NCI-H2196 (cell line): ENCODE data around the gene PXDN.
"Not testable (repeated sequence)": the region's sequence is repeated elsewhere in the genome, so short reads cannot be mapped to it uniquely, and the experiment has no call there.

Experiments used
- DNase-seq: peaks from one replicate; lab custom pipeline; 2025; ENCODE audit not compliant: unreplicated experiment; lab: John Stamatoyannopoulos, UW

The PXDN gene, protein sequence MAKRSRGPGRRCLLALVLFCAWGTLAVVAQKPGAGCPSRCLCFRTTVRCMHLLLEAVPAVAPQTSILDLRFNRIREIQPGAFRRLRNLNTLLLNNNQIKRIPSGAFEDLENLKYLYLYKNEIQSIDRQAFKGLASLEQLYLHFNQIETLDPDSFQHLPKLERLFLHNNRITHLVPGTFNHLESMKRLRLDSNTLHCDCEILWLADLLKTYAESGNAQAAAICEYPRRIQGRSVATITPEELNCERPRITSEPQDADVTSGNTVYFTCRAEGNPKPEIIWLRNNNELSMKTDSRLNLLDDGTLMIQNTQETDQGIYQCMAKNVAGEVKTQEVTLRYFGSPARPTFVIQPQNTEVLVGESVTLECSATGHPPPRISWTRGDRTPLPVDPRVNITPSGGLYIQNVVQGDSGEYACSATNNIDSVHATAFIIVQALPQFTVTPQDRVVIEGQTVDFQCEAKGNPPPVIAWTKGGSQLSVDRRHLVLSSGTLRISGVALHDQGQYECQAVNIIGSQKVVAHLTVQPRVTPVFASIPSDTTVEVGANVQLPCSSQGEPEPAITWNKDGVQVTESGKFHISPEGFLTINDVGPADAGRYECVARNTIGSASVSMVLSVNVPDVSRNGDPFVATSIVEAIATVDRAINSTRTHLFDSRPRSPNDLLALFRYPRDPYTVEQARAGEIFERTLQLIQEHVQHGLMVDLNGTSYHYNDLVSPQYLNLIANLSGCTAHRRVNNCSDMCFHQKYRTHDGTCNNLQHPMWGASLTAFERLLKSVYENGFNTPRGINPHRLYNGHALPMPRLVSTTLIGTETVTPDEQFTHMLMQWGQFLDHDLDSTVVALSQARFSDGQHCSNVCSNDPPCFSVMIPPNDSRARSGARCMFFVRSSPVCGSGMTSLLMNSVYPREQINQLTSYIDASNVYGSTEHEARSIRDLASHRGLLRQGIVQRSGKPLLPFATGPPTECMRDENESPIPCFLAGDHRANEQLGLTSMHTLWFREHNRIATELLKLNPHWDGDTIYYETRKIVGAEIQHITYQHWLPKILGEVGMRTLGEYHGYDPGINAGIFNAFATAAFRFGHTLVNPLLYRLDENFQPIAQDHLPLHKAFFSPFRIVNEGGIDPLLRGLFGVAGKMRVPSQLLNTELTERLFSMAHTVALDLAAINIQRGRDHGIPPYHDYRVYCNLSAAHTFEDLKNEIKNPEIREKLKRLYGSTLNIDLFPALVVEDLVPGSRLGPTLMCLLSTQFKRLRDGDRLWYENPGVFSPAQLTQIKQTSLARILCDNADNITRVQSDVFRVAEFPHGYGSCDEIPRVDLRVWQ (N-terminal part only)

DNA sequence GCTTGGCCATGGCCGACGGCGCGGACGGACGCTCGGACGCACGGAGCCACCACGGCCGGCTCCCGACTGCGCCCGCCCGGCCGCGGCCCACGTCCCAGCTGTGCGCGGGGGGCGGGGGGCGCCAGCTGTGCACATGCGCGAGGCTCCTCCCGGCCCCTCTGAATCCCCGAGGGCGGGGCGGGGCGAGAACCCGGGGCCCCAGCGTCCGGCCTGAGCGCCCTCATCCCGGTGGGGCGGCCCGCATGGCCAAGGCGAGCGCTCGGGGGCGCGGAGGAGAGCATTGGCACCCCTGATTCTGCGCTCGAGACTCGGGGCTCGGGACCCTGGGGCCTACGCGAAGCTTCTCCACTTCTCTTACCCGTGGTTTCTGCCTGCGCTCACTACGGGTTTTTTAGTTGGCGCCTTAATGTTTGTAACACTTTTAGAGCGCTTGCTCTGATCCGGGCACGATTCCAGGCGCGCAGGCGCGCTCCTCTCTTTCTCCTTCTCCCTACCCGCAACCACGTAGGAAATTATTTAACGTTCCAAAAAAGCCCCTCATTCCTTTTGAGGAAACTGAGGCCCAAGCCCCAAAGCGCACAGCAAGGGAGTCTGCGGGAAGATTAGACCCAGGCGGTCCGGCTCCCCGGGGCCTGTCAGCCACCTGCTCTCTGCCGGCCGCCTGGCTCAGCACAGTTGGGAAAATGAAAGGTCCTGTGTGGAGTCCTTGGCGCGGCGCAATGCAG is at the start of gene PXDN:
Gene PXDN, minus strand, starts transcription at position 70 of the 725 bp plus-strand sequence. Its CDS starts 60 bp downstream, at position 10.
- DNase-seq: no peak

DNA sequence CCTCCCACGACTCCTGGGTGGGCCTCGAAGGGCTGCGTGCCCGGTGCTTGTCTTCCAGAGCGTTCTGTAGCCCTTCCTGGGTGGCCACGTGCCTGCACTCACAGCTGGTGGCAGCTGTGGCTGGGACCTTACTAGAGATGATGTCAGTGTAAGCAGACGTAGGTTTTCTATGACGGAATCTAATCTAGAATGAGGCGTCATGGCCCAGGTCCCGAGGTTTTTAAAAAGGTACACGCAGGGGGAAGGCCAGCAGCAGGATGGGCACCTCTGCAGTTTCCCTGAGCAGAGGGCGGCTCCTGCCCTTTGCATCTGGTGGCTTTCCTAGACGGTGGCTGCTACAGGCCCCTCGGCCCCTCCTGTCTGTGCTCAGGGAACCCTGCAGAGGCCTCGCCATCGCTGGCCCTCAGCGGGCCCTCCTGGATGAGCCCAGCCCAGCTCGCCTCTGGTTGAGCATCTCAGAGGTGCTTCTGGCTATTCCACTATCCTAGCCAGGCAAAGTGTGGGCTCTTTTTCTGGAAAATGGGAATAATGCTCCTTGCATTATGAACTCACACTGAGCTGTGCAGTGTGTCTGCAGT is 49.6 kb upstream of the PXDN start:
- DNase-seq: no peak

DNA sequence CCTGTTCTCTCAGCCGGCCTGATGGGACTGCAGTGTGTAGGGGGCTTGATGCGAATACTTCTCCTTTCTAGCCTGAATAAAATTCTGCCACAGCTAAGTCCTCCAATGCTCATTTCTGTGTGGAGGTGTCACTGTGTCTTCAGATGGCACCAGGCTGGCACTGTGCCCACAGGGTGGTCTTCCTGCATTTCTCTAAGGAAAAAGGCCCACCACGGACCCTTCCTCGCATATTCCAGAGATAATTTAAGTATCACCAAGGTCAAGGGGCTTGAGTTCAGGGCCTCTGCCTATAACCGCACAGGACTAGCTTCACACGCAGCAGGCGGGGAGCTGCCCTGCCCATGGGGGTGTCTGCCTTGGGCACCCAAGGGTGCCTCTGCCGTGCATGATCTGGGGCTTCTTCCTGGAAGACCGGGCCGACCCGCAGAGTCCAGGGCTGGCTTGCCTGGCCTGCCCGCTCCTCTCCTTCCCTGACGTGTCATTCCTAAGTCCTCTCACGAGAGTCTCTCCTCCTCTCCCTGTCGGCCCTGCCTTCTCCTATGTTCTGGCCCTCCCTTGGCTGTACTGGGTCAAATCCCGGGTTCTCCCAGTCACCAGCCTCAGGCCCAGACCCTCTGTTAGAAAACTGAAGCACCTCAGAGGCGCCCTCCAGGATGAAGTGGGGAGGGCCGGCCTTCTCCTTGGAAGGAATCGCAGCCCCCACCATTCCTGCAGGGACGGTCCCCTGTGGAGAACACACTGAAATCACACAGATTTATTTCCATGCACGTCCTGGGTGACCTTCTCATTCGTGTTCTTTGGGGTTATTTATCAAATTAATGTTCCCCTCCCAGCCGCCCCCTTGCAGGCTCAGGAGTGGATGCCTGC is 48.9 kb upstream of the PXDN start:
- DNase-seq: no peak

DNA sequence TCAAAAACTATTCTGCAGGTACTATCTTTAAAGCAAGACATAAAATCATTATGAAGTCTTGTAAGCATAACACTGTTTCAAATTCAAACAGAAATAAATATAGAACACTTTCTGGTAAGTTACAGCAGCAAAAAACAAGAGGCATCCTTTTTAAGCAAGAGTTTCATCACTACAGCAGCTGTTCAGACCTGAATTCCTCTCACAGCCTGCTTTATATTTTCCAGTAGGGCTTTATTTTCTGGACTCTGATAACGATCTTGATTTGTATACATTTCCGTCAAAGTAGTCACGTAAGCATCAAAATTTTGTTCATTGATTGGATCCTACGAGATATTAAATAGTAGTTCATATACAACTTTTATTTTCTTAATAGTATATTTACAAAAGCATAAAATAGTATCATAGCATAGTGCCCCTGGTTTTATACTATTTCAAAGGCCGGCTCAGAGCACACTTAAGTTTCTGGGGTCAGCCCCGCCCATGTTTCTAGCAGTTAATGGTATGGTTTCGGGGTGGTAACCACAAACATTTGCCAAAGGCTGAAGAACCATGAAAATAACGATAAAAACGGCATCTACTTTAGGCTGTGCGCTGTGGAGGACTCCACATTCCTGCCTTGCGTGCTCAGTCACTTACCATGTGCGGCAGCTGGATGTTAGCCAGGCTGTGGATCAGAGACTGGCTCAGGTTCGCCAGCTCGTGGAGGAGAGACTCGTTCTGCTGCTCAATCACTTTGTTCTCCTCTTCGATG is 47.5 kb upstream of the PXDN start:
- DNase-seq: peak; percentile 4

DNA sequence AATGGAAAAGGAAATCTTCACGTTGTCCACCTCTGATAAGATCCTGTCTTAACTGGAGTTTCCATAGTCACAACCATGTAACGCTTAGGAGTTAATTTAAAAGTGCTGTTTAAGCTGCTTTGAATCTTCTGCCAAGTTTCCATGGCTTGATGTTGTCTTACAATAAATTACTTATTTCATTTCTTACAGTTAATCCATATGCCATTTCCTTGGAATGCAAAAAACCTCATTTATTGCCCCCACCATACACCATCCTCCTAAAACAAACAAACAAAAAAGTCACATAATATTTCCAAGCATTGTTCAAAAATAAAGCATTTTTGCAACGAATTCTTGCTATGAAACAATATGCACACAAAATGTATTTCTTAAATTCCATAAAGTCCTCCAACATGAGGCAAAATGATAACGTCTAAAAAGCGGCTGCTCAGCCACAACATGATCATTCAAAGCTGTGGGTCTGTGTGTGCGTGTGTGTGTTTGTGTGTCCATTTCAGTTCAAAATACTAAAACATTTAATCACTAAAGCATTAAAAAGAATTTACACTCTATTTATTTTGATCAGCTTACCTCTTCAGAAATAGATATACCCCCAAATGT is 46.8 kb upstream of the PXDN start:
- DNase-seq: no peak

DNA sequence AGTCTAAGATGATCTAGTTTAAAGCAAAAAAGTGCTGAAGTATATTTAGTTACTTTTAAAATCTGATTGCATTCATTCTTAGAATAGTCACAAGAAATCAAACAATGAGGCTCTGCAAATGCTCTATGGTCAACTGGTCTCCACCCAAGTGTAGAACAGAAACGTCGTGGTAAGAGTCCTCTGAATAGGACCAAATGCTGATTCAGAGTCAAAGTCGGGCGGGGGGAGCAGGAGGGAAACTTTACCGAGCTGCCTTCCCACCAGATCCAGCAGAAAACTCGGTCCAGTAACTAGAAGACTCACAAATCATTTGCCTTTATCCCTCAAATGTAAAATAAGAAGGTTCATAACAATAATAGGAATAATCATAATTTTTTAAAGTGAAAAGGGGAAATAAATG is 46.2 kb upstream of the PXDN start:
- DNase-seq: no peak

DNA sequence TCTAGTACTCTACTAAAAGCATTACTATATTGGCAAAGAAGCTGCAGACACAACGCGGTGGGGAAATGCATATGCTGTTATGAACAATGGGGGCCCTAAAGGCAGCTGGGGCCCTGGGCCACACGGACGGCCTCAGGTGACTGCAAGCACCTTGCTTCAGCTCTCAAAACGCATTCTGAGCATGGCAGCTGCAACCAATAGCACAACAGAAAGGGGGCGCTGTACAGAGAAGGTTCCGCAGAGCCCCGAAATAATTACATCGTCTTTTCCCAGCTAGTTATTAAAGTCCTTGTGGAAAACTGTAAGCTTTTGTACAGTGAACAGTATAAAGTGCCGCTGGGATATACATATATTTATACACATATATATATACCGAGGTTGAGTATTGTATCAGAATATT is 45.3 kb upstream of the PXDN start:
- DNase-seq: no peak

DNA sequence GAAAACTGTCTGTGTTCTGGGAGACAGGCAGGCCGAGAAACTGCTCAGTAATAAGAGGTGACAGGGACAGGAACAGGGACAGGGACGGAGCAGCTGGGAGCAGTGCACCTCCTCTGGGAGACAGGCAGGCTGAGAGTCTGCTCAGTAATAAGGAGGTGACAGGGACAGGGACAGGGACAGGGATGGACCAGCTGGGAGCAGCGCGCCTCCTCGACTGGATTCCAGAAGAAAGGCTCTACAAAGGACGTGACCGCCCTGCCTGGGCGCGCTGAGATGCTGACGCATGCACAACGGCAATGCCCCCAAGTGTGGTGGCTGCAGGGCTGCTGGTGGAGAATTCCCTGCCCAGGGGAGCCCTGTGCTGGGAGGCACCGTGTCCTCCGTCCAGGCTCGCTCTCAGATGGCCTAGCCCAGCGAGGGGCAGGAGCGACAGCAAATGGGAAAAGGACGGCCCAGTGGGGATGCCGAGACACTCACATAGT is 44.2 kb upstream of the PXDN start:
- no peak for DNase-seq

DNA sequence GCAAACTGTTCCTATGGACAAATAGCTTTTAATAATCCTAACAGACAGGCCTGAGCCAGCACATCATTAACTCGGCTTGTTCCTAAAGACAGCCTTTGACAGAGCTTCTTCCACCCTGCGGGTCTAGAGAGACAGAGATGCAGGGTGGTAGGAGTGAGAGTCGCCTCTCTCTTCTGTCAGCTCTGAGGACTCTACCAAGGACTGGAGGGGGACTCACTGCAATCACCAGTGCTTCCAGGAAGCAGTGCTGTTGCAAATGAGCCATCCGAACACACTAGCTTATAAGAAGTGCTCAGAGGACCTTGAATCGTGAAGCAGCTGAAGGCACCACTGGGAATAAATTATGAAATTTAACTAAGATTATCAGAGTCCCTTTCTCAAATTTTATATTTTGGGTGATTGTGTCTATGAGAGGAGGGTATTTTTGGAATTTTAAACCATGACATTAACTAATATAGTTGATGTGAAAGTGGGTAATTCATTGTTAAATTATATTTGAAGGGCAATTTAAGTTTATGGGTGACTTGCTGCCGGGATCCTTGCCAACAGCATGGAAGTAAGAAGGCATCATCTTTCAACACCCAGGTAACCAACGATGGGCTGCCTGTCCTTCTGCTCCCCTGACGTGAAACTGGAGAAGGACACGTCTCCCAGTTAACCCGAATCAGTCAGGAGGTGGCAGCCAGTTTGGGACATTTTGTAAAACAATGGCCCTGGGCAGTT is 43.6 kb upstream of the PXDN start:
- peak; percentile 16 for DNase-seq

DNA sequence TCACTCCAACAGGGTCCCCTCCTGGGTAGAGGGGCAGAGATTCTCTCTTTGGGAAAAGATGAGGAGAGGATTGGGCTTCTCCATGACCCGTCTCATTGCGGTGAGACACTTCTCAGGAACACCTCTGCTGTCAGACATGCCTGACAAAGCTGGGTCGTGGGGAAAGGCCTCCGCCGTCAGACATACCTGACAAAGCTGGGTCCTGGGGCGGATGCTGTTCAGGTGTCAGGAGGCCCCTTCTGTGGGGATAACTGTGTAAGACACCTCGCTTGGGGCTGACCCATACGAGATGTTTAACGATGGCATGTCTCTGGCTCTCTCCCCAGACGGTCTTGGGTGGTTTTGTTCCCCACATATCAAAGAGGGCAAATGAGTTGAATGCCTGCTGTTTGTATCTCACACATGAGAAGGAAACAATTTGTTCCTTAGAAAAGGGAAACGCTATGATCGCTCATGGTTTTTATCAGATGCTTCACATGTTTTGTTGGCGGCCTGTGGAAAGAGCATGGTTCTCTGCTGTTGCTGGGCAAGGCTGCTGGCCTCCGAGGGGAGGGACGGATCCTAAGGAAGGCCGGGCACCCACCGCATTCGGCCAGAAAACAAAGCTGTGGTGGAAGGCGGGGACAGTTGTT is 40.8 kb upstream of the PXDN start:
- DNase-seq: no peak

DNA sequence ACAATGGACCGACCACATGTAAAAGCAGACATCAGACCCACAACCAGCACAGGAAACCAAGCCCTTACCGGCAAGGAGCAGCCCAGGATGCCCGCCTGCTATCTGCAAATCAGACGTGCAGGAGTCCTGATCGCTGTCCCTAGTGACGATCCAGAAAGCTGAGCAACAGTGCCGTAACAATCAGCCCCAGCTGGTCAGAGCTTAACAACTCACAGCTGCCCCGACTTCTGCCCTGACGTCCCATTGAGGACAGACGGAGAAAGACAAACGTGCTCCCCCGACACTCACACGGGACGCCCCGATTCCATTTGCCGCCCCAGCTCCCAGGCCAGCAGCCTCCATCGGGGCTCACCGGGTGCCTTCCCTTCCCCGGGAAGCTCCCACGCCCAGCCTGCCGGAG is 39.8 kb upstream of the PXDN start:
- DNase-seq: no peak

DNA sequence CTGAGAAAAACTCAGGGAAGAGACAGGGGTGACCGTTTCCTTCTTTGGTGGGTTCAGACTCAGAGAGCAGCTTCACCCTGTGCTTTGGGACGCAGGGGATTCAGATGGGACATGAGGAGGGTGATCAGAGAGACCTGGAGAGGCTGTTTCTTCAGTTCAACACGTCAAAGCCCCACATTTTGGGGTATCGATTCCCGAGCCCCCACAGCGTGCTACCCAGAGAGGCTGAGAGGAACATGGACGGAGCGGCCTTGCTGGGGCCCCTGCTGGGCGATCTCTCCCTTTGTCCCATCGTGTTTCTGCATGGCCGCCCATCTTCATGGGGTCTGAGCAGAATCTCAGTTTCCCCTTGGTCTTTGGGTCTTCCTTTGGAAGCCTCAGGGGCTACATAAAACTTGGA is 38.2 kb upstream of the PXDN start:
- no peak for DNase-seq

DNA sequence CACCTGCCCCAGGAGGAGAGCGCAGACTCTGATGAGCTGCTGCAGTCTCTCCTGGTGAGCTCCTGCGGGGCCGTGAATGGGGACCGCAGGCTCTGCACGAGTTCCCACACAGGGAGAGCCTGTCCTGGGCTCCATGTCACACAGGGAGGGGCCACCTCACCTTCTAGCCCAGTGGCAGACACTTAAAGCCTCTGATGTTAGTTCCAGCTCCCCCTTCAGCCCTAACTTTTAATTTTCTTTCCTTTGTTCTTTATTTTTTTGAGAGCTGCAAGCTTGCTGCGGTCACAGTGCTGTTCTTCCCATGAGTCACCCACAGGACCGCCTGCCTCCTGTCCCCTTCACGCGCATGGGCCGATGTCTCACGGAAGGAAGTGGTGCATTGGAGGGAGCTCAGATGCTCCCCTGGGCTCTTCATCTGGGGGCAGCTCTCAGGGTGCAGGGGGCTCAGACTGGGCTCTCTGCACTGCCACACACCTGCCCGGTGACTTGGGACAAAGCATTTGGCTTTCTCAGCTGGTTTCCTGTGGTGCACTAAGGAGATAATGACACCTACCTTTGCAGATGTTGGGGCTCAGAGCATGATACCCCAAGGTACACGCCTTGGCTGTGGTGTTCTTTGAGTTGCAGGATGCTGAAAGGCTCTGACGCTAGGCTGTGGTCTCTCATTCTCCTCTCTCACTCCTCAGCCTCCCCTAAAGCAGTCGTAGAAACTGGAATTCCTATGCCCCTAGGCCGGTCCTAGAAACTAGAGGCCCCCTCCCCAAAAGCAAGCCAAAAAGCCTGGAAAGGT is 37.2 kb upstream of the PXDN start:
- DNase-seq: no peak

DNA sequence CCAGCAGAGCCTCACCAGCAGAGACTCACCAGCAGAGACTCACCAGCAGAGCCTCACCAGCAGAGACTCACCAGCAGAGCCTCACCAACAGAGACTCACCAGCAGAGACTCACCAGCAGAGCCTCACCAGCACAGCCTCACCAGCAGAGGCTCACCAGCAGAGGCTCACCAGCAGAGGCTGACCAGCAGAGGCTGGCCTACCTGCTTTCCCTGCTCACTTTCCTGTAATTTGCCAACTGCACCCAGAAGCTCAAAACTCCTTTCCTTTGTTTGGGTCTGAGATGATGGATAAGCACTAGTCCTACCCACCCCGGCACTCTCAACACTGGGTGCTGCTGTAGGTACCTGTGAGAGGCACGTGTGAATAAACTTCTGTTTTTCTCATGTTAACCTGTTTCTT is 36.4 kb upstream of the PXDN start:
- DNase-seq: no peak

DNA sequence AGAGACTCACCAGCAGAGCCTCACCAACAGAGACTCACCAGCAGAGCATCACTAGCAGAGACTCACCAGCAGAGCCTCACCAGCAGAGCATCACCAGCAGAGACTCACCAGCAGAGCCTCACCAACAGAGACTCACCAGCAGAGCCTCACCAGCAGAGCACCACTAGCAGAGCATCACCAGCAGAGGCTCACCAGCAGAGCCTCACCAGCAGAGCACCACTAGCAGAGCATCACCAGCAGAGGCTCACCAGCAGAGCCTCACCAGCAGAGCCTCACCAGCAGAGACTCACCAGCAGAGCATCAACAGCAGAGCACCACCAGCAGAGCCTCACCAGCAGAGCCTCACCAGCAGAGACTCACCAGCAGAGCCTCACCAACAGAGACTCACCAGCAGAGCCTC is 35.7 kb upstream of the PXDN start:
- DNase-seq: not testable (repeated sequence)

DNA sequence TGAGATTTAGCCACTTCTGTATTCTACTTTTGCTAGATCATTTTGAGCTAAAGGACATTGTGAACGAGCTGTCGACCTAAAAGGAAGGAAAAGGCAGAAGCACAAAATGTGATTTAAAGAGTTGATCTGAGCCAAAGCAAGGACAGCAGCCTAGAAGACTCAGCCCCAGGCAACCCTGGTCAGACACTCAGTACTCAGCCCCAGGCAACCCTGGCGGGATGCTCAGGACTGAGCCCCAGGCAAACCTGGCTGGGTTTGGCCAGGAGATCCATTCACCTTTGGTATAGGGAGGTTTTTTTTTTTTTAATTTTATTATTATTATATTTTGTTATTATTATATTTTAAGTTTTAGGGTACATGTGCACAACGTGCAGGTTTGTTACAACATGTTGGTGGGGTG is 34.3 kb upstream of the PXDN start:
- DNase-seq: no peak
